ENCODE measurements around the gene CHTOP. TPM values are rescaled to one million over a fixed set of nuclear protein-coding genes. Genes with fewer than 3 reads are reported as not detected.

The CHTOP gene
- total and polyA plus RNA-seq, 2 of the 4 experiments (the other 2 are of a cell fraction): 33.9 to 50.8 TPM

DNA sequence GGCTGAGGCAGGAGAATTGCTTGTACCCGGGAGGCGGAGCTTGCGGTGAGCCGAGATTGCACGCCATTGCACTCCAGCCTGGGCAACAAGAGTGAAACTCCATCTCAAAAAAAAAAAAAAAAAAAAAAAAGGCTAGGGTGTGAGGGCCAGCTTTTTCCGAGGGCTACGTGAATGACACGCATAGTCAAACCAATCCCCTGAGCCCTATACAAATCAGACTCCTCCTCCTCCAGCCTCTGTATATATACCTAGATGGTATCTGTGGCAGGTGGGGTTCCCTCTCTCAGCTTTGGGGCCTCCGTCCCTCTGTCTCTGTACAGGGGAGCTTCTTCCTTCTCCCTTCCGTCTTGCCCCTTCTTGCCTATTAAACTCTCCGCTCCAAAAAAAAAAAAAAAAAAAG, 27.7 kb upstream of the CHTOP start:
- POLR2A ChIA-PET (ENCODE audit: unreplicated experiment): no interaction called here
- Histone ChIP-seq H3K4me2 (ENCODE audit: low read depth, low read length) (no peak overlapping the region), H3K18ac (ENCODE audit: low read depth, low read length) (no peak overlapping the region), H2BK120ac (ENCODE audit: low read depth, low read length) (no peak overlapping the region), H4K20me1 (ENCODE audit: insufficient read depth, low read length) (peaks cover 11% of the 10 kb centered on the region; the same call in 1 of the 2 replicates), H3K4ac (ENCODE audit: low read depth, low read length) (no peak overlapping the region), H3K27me3 (ENCODE audit: control insufficient read depth, insufficient read depth, low read length) (no peaks in the 10 kb centered on the region), H2AFZ (replicated peaks; ENCODE audit: low read length, poor library complexity) (no peak overlapping the region), H2BK20ac (ENCODE audit: low read depth, low read length) (no peak overlapping the region), H3K79me1 (ENCODE audit: low read depth in 1 of 2, low read length in 2 of 2) (peaks cover 15 to 59% of the 10 kb centered on the region in 2 experiments), H2BK15ac (ENCODE audit: low read depth, low read length) (no peak overlapping the region), H2BK5ac (ENCODE audit: low read depth, low read length, poor library complexity, severe bottlenecking) (no peak overlapping the region), H4K5ac (ENCODE audit: low read depth, low read length) (no peak overlapping the region), H3K9ac (ENCODE audit: low read depth, low read length) (no peak overlapping the region), H4K8ac (ENCODE audit: low read depth in 2 of 2, low read length in 2 of 2) (no peak overlapping the region), H3K27ac (ENCODE audit: insufficient read depth, low read length) (no peak overlapping the region), H3K9me1 (ENCODE audit: insufficient read depth, low read length) (peaks cover 17% of the 10 kb centered on the region), H3K9me3 (ENCODE audit: control insufficient read depth, insufficient read depth, low read length) (no peaks in the 10 kb centered on the region), H4K91ac (ENCODE audit: insufficient read depth, low read depth, low read length) (no peak overlapping the region), H3K36me3 (ENCODE audit: control insufficient read depth, insufficient read depth, low read length) (peaks cover 22% of the 10 kb centered on the region), H3K23ac (ENCODE audit: low read depth, low read length) (no peak overlapping the region), H2AK9ac (replicated peaks; ENCODE audit: low read depth, low read length, poor library complexity) (no peak overlapping the region), H2AK5ac (ENCODE audit: low read depth, low read length) (no peak overlapping the region), H3K4me1 (ENCODE audit: control insufficient read depth, insufficient read depth, low read length) (peaks cover 31% of the 10 kb centered on the region), H3K56ac (ENCODE audit: extremely low read depth, insufficient read depth, low read length) (no peak overlapping the region), H3K4me3 (ENCODE audit: insufficient read depth, low read depth, low read length) (no peak overlapping the region), H3K14ac (replicated peaks; ENCODE audit: low read depth, low read length) (no peak overlapping the region)
- in situ Hi-C loops (cut with MboI; ENCODE audit: low sequenced_read_pairs): no loop called here
- no TSS peak for BruUV-seq (replicated peaks)
- TF ChIP-seq, protein P1, sequence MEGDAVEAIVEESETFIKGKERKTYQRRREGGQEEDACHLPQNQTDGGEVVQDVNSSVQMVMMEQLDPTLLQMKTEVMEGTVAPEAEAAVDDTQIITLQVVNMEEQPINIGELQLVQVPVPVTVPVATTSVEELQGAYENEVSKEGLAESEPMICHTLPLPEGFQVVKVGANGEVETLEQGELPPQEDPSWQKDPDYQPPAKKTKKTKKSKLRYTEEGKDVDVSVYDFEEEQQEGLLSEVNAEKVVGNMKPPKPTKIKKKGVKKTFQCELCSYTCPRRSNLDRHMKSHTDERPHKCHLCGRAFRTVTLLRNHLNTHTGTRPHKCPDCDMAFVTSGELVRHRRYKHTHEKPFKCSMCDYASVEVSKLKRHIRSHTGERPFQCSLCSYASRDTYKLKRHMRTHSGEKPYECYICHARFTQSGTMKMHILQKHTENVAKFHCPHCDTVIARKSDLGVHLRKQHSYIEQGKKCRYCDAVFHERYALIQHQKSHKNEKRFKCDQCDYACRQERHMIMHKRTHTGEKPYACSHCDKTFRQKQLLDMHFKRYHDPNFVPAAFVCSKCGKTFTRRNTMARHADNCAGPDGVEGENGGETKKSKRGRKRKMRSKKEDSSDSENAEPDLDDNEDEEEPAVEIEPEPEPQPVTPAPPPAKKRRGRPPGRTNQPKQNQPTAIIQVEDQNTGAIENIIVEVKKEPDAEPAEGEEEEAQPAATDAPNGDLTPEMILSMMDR (conservative IDR thresholded peaks at IDR 0.05; ENCODE audit: low read depth, low read length): no peak
- no peak for TF ChIP-seq FOS (IDR thresholded peaks at IDR 0.05; ENCODE audit: low read depth, low read length)
- TF ChIP-seq SMC3 (IDR thresholded peaks at IDR 0.05; ENCODE audit: low read depth, low read length): no peak
- TF ChIP-seq CEBPB (IDR thresholded peaks at IDR 0.05; ENCODE audit: low read depth, low read length): no peak
- no peak for TF ChIP-seq RFX5 (IDR thresholded peaks at IDR 0.05; ENCODE audit: low read depth, low read length)
- TF ChIP-seq MAFK (IDR thresholded peaks at IDR 0.05; ENCODE audit: low read depth, low read length): no peak
- TF ChIP-seq MXI1 (IDR thresholded peaks at IDR 0.05; ENCODE audit: borderline replicate concordance, low read depth, low read length): no peak
- TF ChIP-seq NFE2L2 (IDR thresholded peaks at IDR 0.05; ENCODE audit: low read depth, low read length): no peak
- TF ChIP-seq, protein P2, sequence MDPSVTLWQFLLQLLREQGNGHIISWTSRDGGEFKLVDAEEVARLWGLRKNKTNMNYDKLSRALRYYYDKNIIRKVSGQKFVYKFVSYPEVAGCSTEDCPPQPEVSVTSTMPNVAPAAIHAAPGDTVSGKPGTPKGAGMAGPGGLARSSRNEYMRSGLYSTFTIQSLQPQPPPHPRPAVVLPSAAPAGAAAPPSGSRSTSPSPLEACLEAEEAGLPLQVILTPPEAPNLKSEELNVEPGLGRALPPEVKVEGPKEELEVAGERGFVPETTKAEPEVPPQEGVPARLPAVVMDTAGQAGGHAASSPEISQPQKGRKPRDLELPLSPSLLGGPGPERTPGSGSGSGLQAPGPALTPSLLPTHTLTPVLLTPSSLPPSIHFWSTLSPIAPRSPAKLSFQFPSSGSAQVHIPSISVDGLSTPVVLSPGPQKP (IDR thresholded peaks at IDR 0.05; ENCODE audit: borderline replicate concordance, low read depth, low read length): no peak
- no peak for TF ChIP-seq BHLHE40 (IDR thresholded peaks at IDR 0.05; ENCODE audit: low read depth, low read length)
- TF ChIP-seq POLR2A (IDR thresholded peaks at IDR 0.05; ENCODE audit: low read depth, low read length): no peak
- TF ChIP-seq, protein P3, sequence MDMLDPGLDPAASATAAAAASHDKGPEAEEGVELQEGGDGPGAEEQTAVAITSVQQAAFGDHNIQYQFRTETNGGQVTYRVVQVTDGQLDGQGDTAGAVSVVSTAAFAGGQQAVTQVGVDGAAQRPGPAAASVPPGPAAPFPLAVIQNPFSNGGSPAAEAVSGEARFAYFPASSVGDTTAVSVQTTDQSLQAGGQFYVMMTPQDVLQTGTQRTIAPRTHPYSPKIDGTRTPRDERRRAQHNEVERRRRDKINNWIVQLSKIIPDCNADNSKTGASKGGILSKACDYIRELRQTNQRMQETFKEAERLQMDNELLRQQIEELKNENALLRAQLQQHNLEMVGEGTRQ (IDR thresholded peaks at IDR 0.05; ENCODE audit: low read depth, low read length): no peak
- TF ChIP-seq RCOR1 (IDR thresholded peaks at IDR 0.05; ENCODE audit: insufficient replicate concordance, low read length): no peak
- no peak for TF ChIP-seq MAZ (IDR thresholded peaks at IDR 0.05; ENCODE audit: borderline replicate concordance, low read depth, low read length)
- no peak for TF ChIP-seq CHD1 (IDR thresholded peaks at IDR 0.05; ENCODE audit: low read depth, low read length)
- no peak for TF ChIP-seq RAD21 (IDR thresholded peaks at IDR 0.05; ENCODE audit: low read length)
- dilution Hi-C loops (cut with HindIII; ENCODE audit: low sequenced_read_pairs, unreplicated experiment): no loop called here
- DNase-seq (no peak), ATAC-seq (ENCODE audit: low read depth) (no peak)
- intact Hi-C loops (cut with micrococcal nuclease): no loop called here
- no CpG with 5 or more reads among the region's 11 CpGs for WGBS, 2 experiments (ENCODE audit: extremely low coverage in 2 of 2, insufficient read length in 1 of 2)
- CTCF ChIA-PET: no interaction called here
